HG03175 (cell line): ENCODE results near the gene OXLD1.
"Not testable (repeated sequence)": the region's sequence is repeated elsewhere in the genome, so short reads cannot be mapped to it uniquely, and the experiment has no call there.

Source experiments
- ATAC-seq: cut with Tn5 transposase; IDR thresholded peaks from one replicate; pipeline ENCODE4 v1.9.1; 2021; ENCODE audit warnings: mild to moderate bottlenecking, moderate library complexity; ENCODE audit not compliant: unreplicated experiment

The OXLD1 gene

GRCh38 chr17:81683584-81684441 lies 17.4 kb upstream of the OXLD1 start, which contains the start of the genes ARL16 and HGS:
Gene ARL16 (minus strand): TSS chr17:81683797. CDS start chr17:81683753, 44 bp downstream.
Gene HGS (plus strand): TSS chr17:81684011. CDS start chr17:81684067, 56 bp downstream.
- peak; percentile 97 for ATAC-seq

GRCh38 chr17:81683208-81683583 lies 16.8 kb upstream of the OXLD1 start:
- peak; percentile 4 for ATAC-seq

GRCh38 chr17:81682565-81683207 lies 16.3 kb upstream of the OXLD1 start:
- no peak for ATAC-seq

- ATAC-seq, result no peak
These were observed 15.3 kb upstream of the OXLD1 start for GRCh38 chr17:81681672-81682071.

- ATAC-seq, result no peak
These were observed 13.7 kb upstream of the OXLD1 start for GRCh38 chr17:81680150-81680549.

- ATAC-seq, result no peak
These were observed 10.5 kb upstream of the OXLD1 start for GRCh38 chr17:81676906-81677305.

GRCh38 chr17:81675515-81676221 lies 9.3 kb upstream of the OXLD1 start:
- not testable (repeated sequence) for ATAC-seq

GRCh38 chr17:81673561-81674258 lies 7.3 kb upstream of the OXLD1 start:
- no peak for ATAC-seq

- no peak for ATAC-seq
These were observed 6.5 kb upstream of the OXLD1 start for GRCh38 chr17:81672954-81673353.

GRCh38 chr17:81672504-81672903 lies 6.1 kb upstream of the OXLD1 start:
- no peak for ATAC-seq

GRCh38 chr17:81667754-81668153 lies 1.3 kb upstream of the OXLD1 start:
- ATAC-seq, result no peak

- no peak for ATAC-seq
These were observed 388 bp downstream of the OXLD1 start for GRCh38 chr17:81666092-81666341.

- ATAC-seq, result peak; percentile 6
These were observed 957 bp downstream of the OXLD1 start for GRCh38 chr17:81665205-81666091.

- ATAC-seq, result no peak
These were observed 2.3 kb downstream of the OXLD1 start for GRCh38 chr17:81664051-81664470.

GRCh38 chr17:81662002-81662401 lies 4.4 kb downstream of the OXLD1 start:
- ATAC-seq, result no peak

- ATAC-seq, result no peak
These were observed 6.0 kb downstream of the OXLD1 start for GRCh38 chr17:81660441-81660840.

- ATAC-seq, result no peak
These were observed 7.4 kb downstream of the OXLD1 start for GRCh38 chr17:81659038-81659437.

GRCh38 chr17:81656835-81657234 lies 9.6 kb downstream of the OXLD1 start:
- no peak for ATAC-seq

- ATAC-seq, result no peak
These were observed 10.2 kb downstream of the OXLD1 start, which contains the start of gene PDE6G for GRCh38 chr17:81656118-81656743. Gene PDE6G (minus strand): TSS chr17:81656542. CDS start chr17:81653305, 3,237 bp downstream.
